CD4-positive, alpha-beta T cell treated with Interleukin-10 for 1 hour (primary cell): ENCODE data around the gene MARVELD1.
"Not testable (repeated sequence)": the region's sequence is repeated elsewhere in the genome, so short reads cannot be mapped to it uniquely, and the experiment has no call there.

Experiments
- DNase-seq: peaks from one replicate; pipeline ENCODE4 v3.0.0-alpha.2; 2020

Gene MARVELD1

GRCh38 chr10:97698072-97698655 lies 15.4 kb upstream of the MARVELD1 start:
- DNase-seq: not testable (repeated sequence)

GRCh38 chr10:97701438-97702069 lies 12.0 kb upstream of the MARVELD1 start:
- DNase-seq: peak; percentile 72

GRCh38 chr10:97703398-97704067 lies 10.0 kb upstream of the MARVELD1 start:
- DNase-seq: no peak

- DNase-seq: no peak
These were observed 9.2 kb upstream of the MARVELD1 start for GRCh38 chr10:97704341-97704740.

GRCh38 chr10:97705006-97705670 lies 8.4 kb upstream of the MARVELD1 start:
- DNase-seq: no peak

GRCh38 chr10:97707134-97707861 lies 6.2 kb upstream of the MARVELD1 start:
- DNase-seq: no peak

GRCh38 chr10:97708167-97708566 lies 5.4 kb upstream of the MARVELD1 start:
- no peak for DNase-seq

GRCh38 chr10:97708976-97709946 lies 4.3 kb upstream of the MARVELD1 start:
- peak; percentile 42 for DNase-seq

GRCh38 chr10:97711640-97712572 lies 1.6 kb upstream of the MARVELD1 start:
- DNase-seq: no peak

- DNase-seq: peak; percentile 61
These were observed 383 bp downstream of the MARVELD1 start for GRCh38 chr10:97713826-97714400.

GRCh38 chr10:97714401-97715258 lies 1.1 kb downstream of the MARVELD1 start:
- DNase-seq: peak; percentile 3

GRCh38 chr10:97715259-97715874 lies 1.8 kb downstream of the MARVELD1 start:
- no peak for DNase-seq

GRCh38 chr10:97717627-97718026 lies 4.1 kb downstream of the MARVELD1 start:
- DNase-seq: no peak

GRCh38 chr10:97718178-97718577 lies 4.6 kb downstream of the MARVELD1 start:
- no peak for DNase-seq

- DNase-seq: no peak
These were observed 5.2 kb downstream of the MARVELD1 start for GRCh38 chr10:97718659-97719142.

- DNase-seq: no peak
These were observed 6.1 kb downstream of the MARVELD1 start for GRCh38 chr10:97719602-97720001.

- no peak for DNase-seq
These were observed 8.6 kb downstream of the MARVELD1 start for GRCh38 chr10:97721871-97722780.
